GM21737 (cell line): ENCODE data around the gene MAML1.
"Not testable (repeated sequence)": the region's sequence is repeated elsewhere in the genome, so short reads cannot be mapped to it uniquely, and the experiment has no call there.

Source experiments
- ATAC-seq: cut with Tn5 transposase; IDR thresholded peaks from one replicate; pipeline ENCODE4 v1.9.1; 2021; ENCODE audit warnings: mild to moderate bottlenecking, moderate library complexity; ENCODE audit not compliant: unreplicated experiment

MAML1 gene

DNA sequence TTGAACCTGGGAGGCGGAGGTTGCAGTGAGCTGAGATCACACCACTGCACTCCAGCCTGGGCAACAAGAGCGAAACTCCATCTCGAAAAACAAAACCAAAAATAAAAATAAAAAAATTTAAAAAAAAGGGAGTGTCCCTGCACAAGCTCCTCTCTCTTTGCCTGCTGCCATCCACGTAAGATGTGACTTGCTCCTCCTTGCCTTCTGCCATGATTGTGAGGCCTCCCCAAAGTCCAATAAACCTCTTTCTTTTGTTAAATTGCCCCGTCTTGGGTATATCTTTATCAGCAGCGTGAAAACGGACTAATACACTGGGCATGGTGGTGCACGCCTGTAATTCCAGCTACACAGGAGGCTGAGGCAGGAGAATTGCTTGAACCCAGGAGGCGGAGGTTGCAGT is 56.7 kb downstream of the MAML1 start:
- not testable (repeated sequence) for ATAC-seq

- no peak for ATAC-seq
These were observed 59.4 kb downstream of the MAML1 start for GRCh38 chr5:179791881-179792611.

DNA sequence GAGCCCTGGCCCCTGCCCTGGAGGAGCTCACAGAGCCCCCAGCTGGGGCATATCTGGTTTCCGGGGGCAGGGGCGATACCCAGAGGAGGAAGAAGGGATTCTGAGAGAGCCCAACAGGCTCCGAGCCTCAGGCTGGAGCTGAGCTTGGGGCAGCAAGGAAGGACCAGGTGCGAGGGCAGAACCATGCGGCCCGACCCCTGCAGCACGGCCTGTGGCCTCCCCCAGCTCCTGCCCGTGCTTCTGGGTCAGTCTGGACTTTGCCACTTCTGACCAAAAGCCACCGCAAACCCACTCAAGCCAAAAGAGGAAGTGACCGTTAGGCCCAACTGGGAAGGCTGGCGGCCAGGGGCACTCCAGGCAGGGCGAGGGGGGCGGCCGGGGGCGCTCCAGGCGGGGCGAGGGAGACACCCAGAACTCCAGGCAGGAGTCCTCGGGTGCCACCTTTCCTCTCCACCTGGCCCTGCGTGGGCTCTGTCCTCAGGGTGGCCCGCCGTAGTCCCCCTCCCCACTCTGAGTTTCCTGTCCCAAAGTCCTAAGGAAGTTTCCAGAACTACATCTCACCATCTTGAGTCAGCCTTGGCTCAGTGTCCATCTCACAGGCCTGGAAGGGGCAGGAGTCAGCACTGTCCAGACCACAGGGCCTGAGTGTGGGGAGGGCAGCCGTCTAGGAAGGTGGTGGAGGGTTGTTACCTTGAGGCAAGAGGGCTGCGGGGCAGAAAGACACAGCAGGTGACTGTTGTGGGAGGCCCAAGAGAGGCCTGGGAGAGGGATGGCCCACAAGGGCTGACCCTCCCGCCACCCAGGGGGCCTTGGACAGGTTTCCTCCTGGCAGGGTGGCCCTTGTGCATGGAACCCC is 60.2 kb downstream of the MAML1 start:
- no peak for ATAC-seq

DNA sequence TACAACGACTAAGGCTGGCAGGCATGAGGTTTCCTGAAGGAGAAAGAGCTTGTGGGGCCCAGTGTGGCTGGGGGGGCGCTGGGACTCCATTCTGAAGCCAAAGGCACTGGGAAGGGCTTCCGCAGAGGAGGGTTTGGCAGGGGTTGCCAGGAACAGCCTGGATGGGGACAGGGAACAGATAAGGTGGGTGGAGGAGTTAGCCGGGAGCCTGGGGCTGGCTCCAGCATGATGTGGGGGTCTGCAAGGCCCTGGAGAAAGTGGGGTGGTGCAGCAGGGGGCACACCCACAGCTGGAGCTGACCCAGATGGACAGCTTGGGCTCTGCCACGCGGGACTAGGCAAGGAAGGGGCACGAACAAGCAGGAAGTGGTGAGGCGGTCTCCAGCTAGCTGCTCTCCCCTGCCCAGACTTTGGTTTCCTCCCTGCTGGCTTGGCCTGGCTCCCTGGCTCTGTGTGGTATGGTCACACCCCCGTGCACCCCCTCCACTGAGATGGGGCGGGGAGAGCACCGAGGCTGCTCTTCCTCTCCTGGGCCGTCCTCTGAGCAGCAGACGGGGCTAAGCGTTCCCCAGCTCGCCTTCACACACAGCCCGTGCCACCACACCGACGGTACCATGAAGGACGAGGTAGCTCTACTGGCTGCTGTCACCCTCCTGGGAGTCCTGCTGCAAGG is 61.0 kb downstream of the MAML1 start, which contains the start of gene LTC4S:
Gene LTC4S, plus strand, starts transcription at position 519 of the 672 bp plus-strand sequence. Its CDS starts 95 bp downstream, at position 614.
- no peak for ATAC-seq

GRCh38 chr5:179794171-179794570 is 61.5 kb downstream of the MAML1 start:
- no peak for ATAC-seq

DNA sequence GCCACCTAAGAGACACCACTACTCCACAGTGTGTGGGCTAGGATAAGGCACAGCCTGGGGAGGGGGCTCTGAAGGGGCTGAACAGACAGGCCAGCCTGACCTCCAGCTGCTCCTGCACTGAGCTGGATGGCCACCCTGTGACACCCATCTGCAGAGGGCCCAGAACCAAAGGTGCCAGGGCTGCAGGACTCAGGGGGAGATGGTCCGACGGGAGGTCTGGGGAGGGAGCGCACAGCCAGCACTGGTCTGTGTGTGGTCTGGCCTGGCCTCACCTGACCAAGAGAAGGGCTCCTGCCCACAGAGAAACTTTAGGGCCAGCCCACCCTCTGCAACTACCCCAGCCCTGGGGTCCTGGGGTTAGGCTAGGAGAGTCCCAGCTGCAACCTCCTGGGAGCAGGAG is 62.0 kb downstream of the MAML1 start:
- no peak for ATAC-seq

- no peak for ATAC-seq
These were observed 62.6 kb downstream of the MAML1 start for GRCh38 chr5:179795049-179795862.

- peak; percentile 62 for ATAC-seq
These were observed 63.5 kb downstream of the MAML1 start for GRCh38 chr5:179795863-179796833.

DNA sequence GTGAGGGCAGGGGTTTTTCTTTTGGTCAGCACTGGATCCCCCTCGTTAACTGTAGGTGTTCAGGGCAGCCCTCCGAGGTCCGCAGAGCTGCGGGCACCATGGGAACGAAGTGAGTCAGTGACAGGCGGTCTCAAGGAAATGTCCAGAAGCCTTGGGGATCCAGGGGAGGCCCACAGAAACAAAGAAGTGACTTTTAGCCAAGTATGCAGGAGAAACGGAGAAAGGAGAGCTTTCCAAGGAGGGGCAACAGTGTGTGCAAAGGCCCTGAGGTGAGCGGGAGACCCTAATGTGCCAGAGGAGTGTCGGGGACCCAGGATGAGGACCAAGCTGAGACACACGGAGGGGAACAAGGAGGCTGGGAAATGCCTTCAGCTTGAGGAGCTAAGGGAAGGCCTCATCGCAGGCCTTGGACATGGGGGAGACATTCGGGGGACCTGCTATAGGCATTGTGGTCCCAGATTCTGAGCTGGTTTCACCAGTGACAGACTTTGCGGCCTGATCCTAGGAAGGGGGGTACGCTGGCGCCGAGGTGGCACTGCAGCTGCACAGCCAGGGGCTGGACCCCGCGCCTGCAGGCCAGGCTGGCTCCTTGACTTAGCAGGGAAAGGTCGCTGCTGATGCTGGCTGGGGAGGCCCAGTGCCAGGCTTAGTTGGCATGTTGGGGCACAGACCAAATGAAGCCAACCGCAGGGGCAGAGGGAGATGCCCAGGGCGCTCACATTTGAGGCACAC is 64.4 kb downstream of the MAML1 start:
- ATAC-seq = no peak

DNA sequence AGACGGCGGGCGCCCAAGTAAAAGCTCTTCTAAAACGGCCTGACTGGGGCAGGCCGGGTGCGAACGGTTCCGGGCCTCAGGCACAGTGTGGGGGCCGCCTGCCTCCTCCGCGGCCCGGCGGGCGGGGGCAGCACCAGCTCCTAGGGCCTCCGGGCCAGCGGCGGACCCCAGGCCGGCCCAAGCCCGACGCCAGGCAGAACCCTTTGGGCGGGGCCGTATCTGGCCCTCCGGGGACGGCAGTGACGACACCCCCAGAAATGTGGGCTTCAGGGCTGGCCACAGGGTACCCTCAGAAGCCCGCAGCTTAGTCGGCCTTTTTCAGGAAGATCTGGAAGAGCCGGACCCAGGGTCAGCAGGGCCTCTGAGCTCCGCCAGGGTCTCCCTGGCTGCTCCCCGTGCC is 65.1 kb downstream of the MAML1 start:
- no peak for ATAC-seq

GRCh38 chr5:179798144-179798770 is 65.6 kb downstream of the MAML1 start:
- no peak for ATAC-seq

DNA sequence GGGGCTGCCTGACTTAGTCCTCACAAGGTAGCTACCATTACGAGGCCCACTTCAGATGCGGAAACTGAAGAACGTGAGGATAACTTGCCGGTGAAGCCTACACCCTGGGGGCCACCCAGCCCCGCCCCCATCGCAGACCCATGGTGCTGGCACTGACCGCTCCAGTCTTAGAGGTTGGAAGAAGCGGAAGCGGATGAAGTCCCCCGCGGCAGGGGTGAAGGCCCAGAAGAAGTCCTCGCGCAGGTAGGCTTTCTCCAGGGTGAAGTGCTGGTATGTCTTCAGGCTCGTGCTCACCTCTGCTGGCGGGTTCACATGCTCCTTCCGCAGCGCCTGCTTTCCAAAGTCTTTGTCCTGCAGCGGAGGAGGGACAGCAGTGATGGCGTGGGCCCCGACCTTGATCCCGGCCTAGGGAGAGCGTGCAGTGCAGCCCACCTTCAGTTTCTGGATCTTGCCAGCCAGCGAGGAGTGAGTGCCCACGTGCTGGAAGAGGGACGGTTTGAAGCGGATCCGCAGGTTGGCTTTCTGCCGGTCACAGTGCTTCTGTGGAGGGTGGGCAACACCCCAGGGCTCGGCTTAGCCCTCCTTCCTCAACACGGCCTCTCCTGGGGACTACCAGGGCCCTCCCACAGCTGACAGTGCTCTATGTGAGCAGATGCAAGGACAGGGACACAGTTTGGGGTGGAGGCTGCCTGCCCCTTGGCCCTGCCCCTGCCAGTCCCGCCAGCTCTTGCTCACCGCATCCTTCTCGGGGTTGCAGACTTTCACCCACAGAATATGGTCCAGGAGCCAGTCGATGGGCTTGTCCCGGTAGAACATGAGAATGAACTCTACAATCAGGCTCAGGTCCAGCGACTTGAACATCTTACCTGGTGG is 66.4 kb downstream of the MAML1 start:
- no peak for ATAC-seq

GRCh38 chr5:179799644-179799973 is 67.0 kb downstream of the MAML1 start:
- ATAC-seq = no peak

DNA sequence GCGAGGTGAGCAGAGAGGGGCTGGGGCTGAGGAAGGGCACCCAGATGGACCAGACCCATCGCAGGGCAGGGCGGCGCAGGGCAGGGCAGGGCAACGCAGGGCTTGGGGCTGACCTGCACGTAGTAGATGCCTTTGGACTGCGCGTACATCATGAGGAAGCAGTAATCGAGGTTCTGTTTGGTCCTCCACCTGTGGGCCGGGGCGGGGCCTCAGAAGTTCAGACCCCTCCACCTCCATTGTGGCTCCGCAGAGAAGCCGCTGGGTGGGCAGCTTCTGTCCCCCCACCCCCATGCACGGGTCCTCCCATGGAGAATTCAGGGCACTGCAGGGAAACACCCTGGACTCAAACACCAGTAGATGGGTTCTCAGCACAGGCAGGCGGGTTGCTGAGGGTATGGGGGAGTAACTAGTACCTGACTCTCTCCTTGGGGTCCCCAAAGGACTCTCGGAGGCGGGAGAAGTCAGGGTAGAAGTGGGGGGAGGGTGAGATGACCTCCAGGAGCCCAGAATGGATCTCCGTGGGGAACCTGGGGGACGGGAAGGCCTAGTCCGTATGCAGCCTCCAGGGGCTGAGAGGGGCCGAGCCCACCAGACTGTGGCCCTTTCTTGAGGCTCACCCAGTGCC is 67.6 kb downstream of the MAML1 start:
- ATAC-seq = no peak

- no peak for ATAC-seq
These were observed 68.1 kb downstream of the MAML1 start for GRCh38 chr5:179800696-179801201.

DNA sequence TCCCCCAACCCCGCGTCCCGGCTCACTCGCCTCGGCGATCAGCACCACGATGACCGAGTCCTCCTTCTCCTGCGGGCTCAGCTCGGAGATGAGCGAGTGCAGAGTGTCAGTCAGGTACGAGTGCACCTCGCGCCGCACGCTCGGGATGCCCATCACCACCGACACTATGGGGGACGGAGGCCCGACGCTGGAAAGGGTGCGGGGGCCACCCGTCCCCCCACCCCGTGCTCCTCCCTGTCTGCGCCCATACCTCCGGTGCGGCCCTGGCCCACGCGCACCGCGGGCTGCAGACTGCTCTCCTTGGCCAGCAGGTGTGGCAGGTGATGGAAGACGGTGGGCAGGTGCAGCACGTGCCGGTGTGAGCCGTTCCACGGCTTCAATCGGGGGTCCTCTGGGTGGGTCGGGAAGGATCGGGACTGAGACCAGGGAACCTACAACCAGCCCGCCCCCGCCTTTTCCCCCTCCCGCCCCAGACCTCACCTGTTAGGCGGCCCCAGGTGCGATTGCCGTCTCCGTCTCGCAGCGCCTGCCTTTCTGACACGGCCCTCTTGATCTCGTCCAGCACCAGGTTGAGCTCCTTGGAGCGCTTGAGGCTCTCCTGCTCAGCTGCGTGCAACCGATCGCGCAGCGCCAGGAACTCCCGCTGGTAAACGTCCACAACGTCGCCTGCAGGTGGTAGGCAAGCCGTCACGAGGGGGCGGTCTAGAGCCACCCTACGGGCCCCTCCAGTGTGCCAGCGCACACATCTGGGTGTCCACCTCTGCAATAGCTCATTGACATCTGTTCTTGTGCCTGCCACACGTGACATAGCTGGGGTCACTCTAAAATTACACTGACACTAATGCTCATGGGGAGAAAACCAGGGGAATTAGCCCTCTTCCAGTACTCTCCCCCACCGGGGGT is 68.9 kb downstream of the MAML1 start:
- peak; percentile 34 for ATAC-seq
